ENCODE results near the gene PTPN13. TPM values are rescaled to one million over a fixed set of nuclear protein-coding genes. Genes with fewer than 3 reads are reported as not detected.
A peak's percentile ranks its signal among the peaks of the same experiment; 100 is the strongest.

PTPN13 gene
- total RNA-seq, 2 experiments from 2014 or later, result 2.7 to 3.2 TPM

DNA sequence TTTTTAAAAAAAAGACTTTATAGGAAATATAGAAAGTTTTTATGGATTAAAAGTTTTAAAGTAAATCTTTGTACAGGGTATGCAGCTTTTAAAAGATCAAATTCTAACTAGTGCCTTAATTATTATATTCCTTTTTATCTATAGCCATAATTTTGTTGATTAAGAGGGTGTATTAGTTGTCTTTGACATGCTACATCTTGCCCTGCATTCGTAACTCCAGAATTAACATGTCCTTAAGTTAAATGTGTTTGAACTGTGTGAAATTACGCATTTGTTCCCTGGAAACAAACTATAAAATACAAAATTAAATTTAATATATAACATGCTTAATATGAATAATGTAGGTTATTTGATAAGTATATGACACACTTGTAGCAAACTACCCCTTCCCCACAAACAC, 66.3 kb downstream of the PTPN13 start:
- Mint-ChIP-seq H3K36me3 (no peaks in the 10 kb centered on the region), H3K4me1 (ENCODE audit: low read depth) (no peaks in the 10 kb centered on the region), H3K27ac (no peak overlapping the region), H3K4me3 (no peak overlapping the region), H3K27me3 (no peaks in the 10 kb centered on the region), H3K9me3 (peaks cover 2% of the 10 kb centered on the region)
- DNase-seq, result no peak
- ChIA-PET CTCF (no interaction called here), POLR2A (no interaction called here)
- intact Hi-C loops (cut with micrococcal nuclease), result no loop called here

DNA sequence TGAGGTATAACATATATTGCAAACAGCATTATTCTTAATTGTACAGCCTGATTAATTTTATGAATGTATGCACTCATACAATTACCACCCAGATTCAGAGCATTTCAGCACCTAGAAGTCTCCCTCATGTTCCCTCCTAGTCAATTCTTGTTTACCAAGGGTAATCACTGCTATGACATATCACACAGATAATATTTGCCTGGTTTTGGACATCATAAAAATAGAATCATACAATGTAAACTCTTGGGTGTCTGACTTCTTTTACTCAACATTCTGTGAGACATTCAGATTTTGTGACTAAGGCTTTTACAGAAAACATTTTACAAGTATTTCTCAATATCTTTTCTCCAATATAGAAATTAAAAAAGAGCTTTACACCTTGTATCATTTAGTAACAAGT, 66.9 kb downstream of the PTPN13 start:
- Mint-ChIP-seq H3K27me3 (no peaks in the 10 kb centered on the region), H3K9me3 (no peaks in the 10 kb centered on the region), H3K4me1 (ENCODE audit: low read depth) (no peaks in the 10 kb centered on the region), H3K36me3 (no peaks in the 10 kb centered on the region), H3K4me3 (no peak overlapping the region), H3K27ac (no peak overlapping the region)
- POLR2A ChIA-PET, result no interaction called here
- CTCF ChIA-PET, result no interaction called here
- intact Hi-C loops (cut with micrococcal nuclease), result no loop called here
- DNase-seq, result no peak

DNA sequence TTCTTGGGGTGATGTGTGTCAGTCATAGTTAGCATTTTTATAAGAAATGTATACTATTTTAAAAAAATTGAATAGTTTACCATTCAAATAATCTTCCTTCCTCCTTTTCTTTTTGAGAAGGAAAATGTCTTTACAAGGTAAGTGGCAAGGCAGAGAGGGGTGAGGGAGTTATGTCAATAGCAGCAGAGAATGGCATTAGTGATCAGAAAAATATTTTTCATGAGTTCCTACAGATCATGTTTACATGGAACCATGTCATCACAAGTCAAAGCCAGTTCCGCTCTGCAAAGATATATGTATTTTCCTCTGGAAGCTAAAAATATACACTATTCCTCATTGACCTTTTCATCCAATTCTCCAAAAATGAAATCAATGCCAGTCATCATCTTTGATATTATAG, 67.3 kb downstream of the PTPN13 start:
- Mint-ChIP-seq H3K4me3 (no peak overlapping the region), H3K4me1 (ENCODE audit: low read depth) (no peaks in the 10 kb centered on the region), H3K27me3 (no peaks in the 10 kb centered on the region), H3K27ac (no peak overlapping the region), H3K9me3 (no peaks in the 10 kb centered on the region), H3K36me3 (no peaks in the 10 kb centered on the region)
- DNase-seq, result no peak
- CTCF ChIA-PET, result no interaction called here
- POLR2A ChIA-PET, result no interaction called here
- intact Hi-C loops (cut with micrococcal nuclease), result no loop called here

DNA sequence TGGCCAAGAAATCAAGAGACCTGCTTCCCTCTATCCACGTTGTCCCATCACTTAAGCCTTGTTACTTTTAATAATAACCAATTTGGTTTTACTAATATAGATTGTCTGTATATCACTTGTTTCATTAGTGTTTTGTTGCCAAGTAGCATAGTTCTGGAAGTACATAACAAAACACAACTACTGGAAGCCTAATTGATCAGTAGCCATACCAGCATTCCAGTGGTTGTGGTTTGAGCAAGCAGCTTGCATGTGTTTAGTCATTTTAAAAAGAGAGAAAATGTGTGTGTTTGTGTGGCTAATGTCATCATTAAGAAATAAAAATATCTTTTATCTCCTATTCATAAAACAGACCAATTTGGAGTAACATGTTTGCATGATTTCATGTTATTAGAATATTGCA, 70.8 kb downstream of the PTPN13 start:
- Mint-ChIP-seq H3K27me3 (no peaks in the 10 kb centered on the region), H3K27ac (no peak overlapping the region), H3K9me3 (no peaks in the 10 kb centered on the region), H3K36me3 (no peaks in the 10 kb centered on the region), H3K4me3 (no peak overlapping the region), H3K4me1 (ENCODE audit: low read depth) (no peaks in the 10 kb centered on the region)
- intact Hi-C loops (cut with micrococcal nuclease), result no loop called here
- ChIA-PET POLR2A (no interaction called here), CTCF (no interaction called here)
- no peak for DNase-seq

DNA sequence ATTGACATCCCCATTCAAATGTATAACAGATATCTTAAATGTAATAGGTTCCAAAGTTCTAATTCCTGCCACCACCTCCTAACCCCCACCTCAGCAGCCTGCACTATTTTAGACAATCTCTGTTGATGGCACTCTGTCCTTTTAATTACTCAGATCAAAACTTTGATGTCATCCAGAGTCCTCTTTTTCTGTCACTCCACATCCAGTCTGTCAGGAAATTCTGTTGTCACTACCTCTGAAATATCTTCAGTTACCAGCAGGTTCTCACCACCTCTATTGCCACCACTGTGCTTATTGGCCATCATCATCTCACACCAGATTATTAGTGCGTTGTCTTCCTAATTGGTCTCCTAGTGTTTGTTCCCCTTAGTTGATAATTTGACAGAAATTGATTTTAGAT, 76.2 kb downstream of the PTPN13 start:
- peak overlapping the region; percentile 20 for H3K27ac Mint-ChIP-seq
- H3K4me1 Mint-ChIP-seq (ENCODE audit: low read depth), result peaks cover 4% of the 10 kb centered on the region
- ChIA-PET POLR2A (no interaction called here), CTCF (no interaction called here)
- intact Hi-C loops (cut with micrococcal nuclease), result no loop called here
- H3K27me3 Mint-ChIP-seq, result no peaks in the 10 kb centered on the region
- no peaks in the 10 kb centered on the region for H3K36me3 Mint-ChIP-seq
- no peak for DNase-seq
- H3K4me3 Mint-ChIP-seq, result no peak overlapping the region
- no peaks in the 10 kb centered on the region for H3K9me3 Mint-ChIP-seq

DNA sequence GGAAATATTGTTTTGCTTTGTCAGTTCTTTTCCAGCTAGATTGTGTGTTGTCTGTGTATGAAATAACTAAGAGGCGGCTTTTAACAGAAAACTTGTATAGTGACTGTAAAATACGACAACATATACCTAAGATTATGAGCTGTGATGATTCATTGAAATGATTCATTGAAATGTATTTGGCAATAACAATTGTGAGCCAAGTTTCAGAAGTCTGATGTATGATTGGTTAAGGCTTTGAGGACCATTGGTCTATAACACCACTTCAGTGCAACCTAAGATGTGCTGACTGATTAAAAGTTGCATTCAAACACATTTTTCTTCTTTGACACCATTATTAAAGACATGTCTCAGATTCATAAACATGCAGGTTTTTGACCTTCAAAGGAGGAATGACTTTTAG, 76.6 kb downstream of the PTPN13 start:
- H3K9me3 Mint-ChIP-seq, result no peaks in the 10 kb centered on the region
- POLR2A ChIA-PET, result no interaction called here
- peaks cover 4% of the 10 kb centered on the region for H3K4me1 Mint-ChIP-seq (ENCODE audit: low read depth)
- peak overlapping the region; percentile 20 for H3K27ac Mint-ChIP-seq
- no peak overlapping the region for H3K4me3 Mint-ChIP-seq
- H3K27me3 Mint-ChIP-seq, result no peaks in the 10 kb centered on the region
- intact Hi-C loops (cut with micrococcal nuclease), result no loop called here
- H3K36me3 Mint-ChIP-seq, result no peaks in the 10 kb centered on the region
- CTCF ChIA-PET, result no interaction called here
- DNase-seq, result no peak

DNA sequence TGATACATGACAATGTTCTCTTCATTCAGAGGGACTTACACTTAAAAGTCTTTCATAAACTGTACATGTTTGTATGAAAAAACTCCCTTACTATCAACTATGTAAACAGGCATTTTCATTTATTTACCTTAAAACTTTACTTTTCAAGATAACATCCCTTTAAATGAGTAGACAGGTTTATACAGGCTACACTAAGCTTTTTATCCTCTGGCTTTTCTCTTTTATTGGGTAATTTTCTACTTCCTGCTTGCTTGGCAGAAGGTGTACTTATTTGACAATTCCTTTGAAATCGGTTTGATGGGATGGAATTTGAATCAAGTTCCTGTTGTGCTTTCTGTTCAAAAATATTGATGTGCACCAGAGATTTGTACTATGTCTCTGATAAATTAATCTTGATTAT, 81.4 kb downstream of the PTPN13 start:
- H3K27me3 Mint-ChIP-seq, result no peaks in the 10 kb centered on the region
- CTCF ChIA-PET, result no interaction called here

DNA sequence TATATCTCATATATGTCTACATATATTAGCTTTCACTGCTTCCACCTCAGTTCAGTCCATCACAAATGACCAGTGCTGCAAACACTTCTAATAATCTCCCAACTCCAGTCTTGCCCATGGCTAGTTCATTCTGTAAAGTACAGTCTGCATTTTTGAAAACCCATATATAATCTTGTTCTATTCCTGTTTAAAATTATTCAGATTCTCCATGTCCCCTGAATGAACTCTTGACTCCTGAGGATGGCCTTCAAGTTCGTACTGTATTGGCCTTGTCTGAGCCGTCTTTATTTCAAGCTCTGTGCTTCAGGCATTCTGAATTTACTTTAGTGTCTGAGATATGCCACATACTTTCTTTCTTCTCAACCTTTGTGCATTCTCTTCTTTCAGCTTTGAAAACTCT, 84.7 kb downstream of the PTPN13 start:
- no peaks in the 10 kb centered on the region for H3K4me1 Mint-ChIP-seq (ENCODE audit: low read depth)
- H3K27ac Mint-ChIP-seq, result no peak overlapping the region
- no peaks in the 10 kb centered on the region for H3K36me3 Mint-ChIP-seq
- ChIA-PET CTCF (no interaction called here), POLR2A (no interaction called here)
- H3K27me3 Mint-ChIP-seq, result peaks cover 1% of the 10 kb centered on the region
- intact Hi-C loops (cut with micrococcal nuclease), result no loop called here
- no peaks in the 10 kb centered on the region for H3K9me3 Mint-ChIP-seq
- no peak for DNase-seq
- H3K4me3 Mint-ChIP-seq, result no peak overlapping the region

More for the DNA sequence above, 81.4 kb downstream of the PTPN13 start:
- POLR2A ChIA-PET, result no interaction called here
- Mint-ChIP-seq H3K4me1 (ENCODE audit: low read depth) (peaks cover under 1% of the 10 kb centered on the region), H3K9me3 (no peaks in the 10 kb centered on the region), H3K36me3 (no peaks in the 10 kb centered on the region), H3K27ac (no peak overlapping the region), H3K4me3 (no peak overlapping the region)
- DNase-seq, result no peak
- intact Hi-C loops (cut with micrococcal nuclease), result no loop called here

DNA sequence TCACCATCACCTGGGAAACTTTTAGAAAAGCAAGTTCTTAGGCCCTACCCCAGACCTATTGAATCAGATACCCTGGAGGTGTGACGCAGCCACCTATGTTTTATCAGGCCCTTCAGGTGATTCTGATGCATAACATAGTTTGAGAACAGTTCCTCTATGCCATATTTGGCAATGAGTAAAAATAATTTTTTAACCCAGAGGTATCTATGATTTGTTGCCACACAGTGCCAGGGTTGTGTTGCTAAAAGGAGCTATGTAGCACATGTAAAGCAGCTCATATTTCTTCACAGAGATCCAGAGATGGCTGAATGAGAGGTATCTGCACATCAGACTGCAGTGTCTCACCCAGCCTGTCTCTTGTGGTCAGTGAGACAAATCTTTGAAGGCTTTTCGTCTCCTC, 85.3 kb downstream of the PTPN13 start:
- Mint-ChIP-seq H3K27me3 (peaks cover 1% of the 10 kb centered on the region), H3K36me3 (no peaks in the 10 kb centered on the region), H3K4me1 (ENCODE audit: low read depth) (no peaks in the 10 kb centered on the region), H3K9me3 (no peaks in the 10 kb centered on the region), H3K27ac (no peak overlapping the region), H3K4me3 (no peak overlapping the region)
- no peak for DNase-seq
- CTCF ChIA-PET, result no interaction called here
- intact Hi-C loops (cut with micrococcal nuclease), result no loop called here
- POLR2A ChIA-PET, result no interaction called here

DNA sequence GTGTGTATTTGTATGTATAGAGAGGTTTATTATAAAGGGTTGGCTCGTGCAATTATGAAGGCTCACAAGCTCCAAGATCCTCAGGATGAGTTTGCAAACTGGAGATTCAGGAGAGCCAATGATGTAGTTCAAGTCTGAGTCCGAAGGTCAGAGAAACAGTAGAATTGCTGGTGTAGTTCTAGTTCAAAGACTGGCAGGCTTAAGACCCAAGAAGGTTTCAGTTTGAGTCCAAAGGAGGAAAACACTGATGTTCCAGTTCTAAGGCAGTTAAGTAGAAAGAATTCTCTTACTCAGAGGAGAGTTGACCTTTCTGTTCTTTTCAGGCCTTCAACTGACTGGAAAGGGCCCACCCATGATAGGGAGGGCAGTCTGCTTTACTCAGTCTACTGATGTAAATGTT, 89.1 kb downstream of the PTPN13 start:
- intact Hi-C loops (cut with micrococcal nuclease), result no loop called here
- no peaks in the 10 kb centered on the region for H3K9me3 Mint-ChIP-seq
- CTCF ChIA-PET, result no interaction called here
- H3K27ac Mint-ChIP-seq, result no peak overlapping the region
- DNase-seq, result no peak
- H3K4me1 Mint-ChIP-seq (ENCODE audit: low read depth), result no peaks in the 10 kb centered on the region
- H3K27me3 Mint-ChIP-seq, result peaks cover 1% of the 10 kb centered on the region
- POLR2A ChIA-PET, result no interaction called here
- H3K4me3 Mint-ChIP-seq, result no peak overlapping the region
- H3K36me3 Mint-ChIP-seq, result no peaks in the 10 kb centered on the region

DNA sequence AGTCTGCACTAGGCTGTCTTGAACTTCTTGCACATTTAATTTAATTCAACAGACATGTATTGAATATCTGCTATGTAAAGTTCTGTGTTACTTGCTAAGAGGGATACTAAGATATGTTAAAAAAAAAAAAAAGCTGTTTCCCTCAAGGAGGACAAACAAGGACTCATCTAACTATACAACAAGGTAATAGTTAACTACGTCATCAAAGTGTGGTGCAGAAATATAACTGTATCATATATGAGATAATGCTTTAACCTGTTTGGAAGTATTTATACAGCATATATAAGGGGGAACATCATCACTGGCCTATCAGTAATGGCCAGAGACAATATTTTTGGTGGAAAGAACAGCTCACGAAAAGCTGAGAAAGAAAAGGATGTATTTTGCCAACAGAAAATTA, 89.9 kb downstream of the PTPN13 start:
- no peaks in the 10 kb centered on the region for H3K9me3 Mint-ChIP-seq
- H3K36me3 Mint-ChIP-seq, result no peaks in the 10 kb centered on the region
- intact Hi-C loops (cut with micrococcal nuclease), result no loop called here
- no peak overlapping the region for H3K4me3 Mint-ChIP-seq
- H3K27me3 Mint-ChIP-seq, result peaks cover 1% of the 10 kb centered on the region
- H3K27ac Mint-ChIP-seq, result no peak overlapping the region
- ChIA-PET POLR2A (no interaction called here), CTCF (no interaction called here)
- no peaks in the 10 kb centered on the region for H3K4me1 Mint-ChIP-seq (ENCODE audit: low read depth)
- no peak for DNase-seq

DNA sequence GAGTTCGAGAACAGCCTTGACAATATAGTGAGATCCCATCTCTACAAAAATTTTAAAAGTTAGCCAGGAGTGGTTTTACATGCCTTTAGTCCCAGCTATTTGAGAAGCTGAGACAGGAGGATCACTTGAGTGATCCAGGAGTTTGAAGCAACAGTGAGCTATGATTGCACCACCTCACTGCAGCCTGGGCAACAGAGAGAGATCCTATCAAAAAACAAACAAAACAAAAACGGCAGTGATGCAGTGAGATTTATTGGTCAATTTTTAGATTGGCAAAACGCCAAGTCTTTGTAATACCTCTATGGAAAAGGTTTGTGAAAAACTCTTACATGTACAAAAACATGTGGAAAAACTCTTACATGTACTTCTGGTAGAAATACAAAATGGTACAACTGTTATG, 91.3 kb downstream of the PTPN13 start:
- CTCF ChIA-PET, result no interaction called here
- no peak for DNase-seq
- intact Hi-C loops (cut with micrococcal nuclease), result no loop called here
- Mint-ChIP-seq H3K4me3 (no peak overlapping the region), H3K36me3 (no peaks in the 10 kb centered on the region), H3K27ac (no peak overlapping the region), H3K4me1 (ENCODE audit: low read depth) (no peaks in the 10 kb centered on the region), H3K9me3 (no peaks in the 10 kb centered on the region), H3K27me3 (peaks cover 1% of the 10 kb centered on the region)
- POLR2A ChIA-PET, result no interaction called here

DNA sequence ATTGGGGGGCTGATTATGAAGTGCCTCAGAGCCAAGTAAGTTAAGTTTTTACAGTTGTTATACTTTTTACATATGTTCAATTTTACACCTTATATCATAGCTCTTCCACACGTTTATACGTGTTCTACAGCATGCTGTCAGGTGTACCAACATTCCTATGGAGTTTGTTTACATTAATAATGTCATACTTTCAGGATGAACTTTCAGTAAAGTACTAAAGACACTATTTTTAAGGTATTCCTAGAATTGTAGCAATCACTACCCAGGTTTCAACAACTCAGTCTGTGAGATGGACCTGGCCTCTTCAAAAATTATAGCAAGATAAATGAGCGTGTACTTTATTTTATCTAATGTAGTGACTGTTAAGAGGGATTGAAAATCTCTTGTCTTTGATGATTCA, 92.6 kb downstream of the PTPN13 start:
- Mint-ChIP-seq H3K4me1 (ENCODE audit: low read depth) (no peaks in the 10 kb centered on the region), H3K36me3 (no peaks in the 10 kb centered on the region), H3K9me3 (no peaks in the 10 kb centered on the region), H3K27me3 (peaks cover 1% of the 10 kb centered on the region), H3K27ac (no peak overlapping the region), H3K4me3 (no peak overlapping the region)
- ChIA-PET CTCF (no interaction called here), POLR2A (no interaction called here)
- DNase-seq, result no peak
- intact Hi-C loops (cut with micrococcal nuclease), result no loop called here

DNA sequence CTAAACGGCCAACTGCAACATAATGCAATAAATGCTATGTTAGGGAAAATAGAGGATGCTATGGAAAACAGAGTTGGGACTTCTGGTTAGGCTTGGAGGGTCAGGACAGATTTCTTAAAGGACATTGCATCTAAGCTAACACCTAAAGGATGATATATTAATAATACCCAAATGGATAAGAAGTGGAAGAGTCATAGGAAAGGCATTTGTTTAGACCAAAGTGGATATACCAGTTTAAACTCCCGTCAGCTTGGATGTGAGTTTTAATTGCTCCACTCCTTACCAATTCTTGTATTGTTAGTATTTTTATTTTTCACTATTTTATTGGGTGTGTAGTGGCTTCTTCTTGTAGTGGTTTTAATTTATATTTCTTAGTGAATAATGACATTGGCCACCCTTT, 93.9 kb downstream of the PTPN13 start:
- Mint-ChIP-seq H3K4me1 (ENCODE audit: low read depth) (no peaks in the 10 kb centered on the region), H3K9me3 (no peaks in the 10 kb centered on the region), H3K27ac (no peak overlapping the region), H3K27me3 (no peaks in the 10 kb centered on the region), H3K4me3 (no peak overlapping the region), H3K36me3 (no peaks in the 10 kb centered on the region)
- ChIA-PET POLR2A (no interaction called here), CTCF (no interaction called here)
- intact Hi-C loops (cut with micrococcal nuclease), result no loop called here
- DNase-seq, result no peak

Measured in activated CD4-positive, alpha-beta memory T cell treated with anti-CD3 and anti-CD28 coated beads for 36 hours (primary cell).